ENCODE data around the gene NPAT.
"Not testable (repeated sequence)": the region's sequence is repeated elsewhere in the genome, so short reads cannot be mapped to it uniquely, and the experiment has no call there.

Gene NPAT

GRCh38 chr11:108160970-108161566 is 61.4 kb downstream of the NPAT start:
- no peak for DNase-seq

DNA sequence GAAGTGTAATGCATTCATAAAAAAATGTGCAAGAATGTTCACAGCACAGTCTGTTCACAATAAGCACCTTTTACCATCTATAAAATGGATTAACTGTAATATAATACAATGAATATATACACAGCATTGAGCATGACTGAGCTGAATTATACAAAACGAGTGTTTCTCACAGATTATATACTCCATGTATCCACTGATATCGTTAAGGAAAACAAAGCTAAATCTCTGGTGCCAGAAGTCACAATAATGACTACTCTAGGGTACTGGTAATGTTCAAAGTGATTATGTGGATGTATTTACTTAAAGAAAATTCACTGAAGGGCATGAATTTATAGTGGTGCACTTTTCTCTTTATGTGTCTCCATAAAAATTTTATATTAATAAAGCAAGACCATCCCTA is 67.8 kb downstream of the NPAT start:
- no peak for DNase-seq

DNA sequence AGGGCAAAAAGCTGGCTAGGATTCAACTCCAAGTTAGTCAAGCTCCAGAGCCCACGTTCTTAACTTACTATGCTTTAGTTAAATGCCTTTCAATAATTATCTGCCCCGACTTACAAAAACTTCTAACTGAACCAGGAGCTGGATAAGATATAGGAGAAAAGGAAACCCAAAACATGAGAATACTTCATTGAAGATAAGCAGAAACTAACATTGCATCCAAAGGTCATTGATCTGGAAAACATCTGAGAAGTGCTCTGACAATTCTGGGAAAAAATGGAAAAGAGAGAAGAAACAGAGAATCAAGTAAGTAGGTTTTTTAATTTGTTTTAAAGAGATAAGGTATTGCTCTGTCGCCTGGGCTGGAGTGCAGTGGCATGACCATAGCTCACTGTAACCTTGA is 73.9 kb downstream of the NPAT start:
- no peak for DNase-seq

- no peak for DNase-seq
These were observed 75.3 kb downstream of the NPAT start for GRCh38 chr11:108147150-108147549.

- no peak for DNase-seq
These were observed 77.8 kb downstream of the NPAT start for GRCh38 chr11:108144615-108145014.

GRCh38 chr11:108142304-108142703 is 80.1 kb downstream of the NPAT start:
- no peak for DNase-seq

GRCh38 chr11:108137212-108137611 is 85.2 kb downstream of the NPAT start:
- DNase-seq, result no peak

DNA sequence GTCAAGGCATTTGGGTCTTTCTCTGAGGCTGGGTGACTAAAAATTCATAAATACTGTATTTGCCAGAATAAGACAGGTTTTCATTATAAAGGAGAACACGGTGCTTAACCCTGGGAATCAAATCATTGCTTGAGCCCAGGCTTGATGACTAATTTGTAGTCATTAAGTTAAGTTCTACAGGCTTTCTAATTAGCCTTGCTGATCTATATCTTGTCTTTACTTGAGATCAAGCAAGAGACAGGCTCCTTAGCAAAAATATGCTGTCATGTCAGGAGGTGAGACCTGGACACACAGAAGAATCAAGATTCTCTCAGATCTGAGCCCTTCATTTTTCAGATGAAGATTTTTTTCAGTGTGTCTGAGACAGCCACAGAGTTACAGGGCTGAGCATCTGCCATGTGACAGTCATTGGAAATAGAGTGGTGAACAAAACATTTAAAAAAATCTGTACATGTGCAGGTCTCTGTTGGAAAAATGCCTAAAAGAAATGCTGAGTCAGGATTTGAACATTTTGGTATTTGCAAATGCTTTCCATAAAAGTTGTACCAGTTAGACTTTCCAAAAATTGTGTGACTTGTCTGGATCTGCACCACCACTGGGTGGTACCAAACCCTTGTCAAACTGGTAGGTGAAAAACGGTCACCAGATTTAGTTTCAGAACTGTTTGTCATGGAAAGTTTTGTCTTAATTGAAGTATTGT is 86.4 kb downstream of the NPAT start:
- no peak for DNase-seq

DNA sequence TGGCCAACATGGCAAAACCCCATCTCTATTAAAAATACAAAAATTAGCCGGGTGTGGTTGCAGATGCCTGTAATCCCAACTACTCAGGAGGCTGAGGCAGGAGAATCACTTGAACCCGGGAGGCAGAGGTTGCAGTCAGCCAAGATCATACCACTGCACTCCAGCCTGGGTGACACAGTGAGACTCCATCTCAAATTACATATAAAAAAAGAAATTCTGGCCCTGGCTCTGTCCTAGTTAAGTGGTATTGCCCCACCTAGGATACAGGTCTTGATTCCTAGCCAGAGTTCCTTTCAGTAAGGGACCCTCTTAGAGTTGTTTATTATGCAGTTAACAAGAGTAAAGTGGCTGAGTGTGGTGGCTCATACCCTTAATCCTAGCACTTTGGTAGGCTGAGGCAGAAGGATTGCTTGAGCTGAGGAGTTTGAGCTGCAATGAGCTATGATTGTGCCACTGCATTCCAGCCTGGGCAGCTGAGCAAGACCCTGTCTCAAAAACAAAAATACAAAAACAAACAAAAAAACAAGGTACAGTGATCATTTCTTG is 89.4 kb downstream of the NPAT start:
- DNase-seq, result not testable (repeated sequence)

GRCh38 chr11:108131993-108132392 is 90.4 kb downstream of the NPAT start:
- no peak for DNase-seq

GRCh38 chr11:108128772-108129171 is 93.7 kb downstream of the NPAT start:
- no peak for DNase-seq

GRCh38 chr11:108125096-108125495 is 97.3 kb downstream of the NPAT start:
- DNase-seq, result no peak

DNA sequence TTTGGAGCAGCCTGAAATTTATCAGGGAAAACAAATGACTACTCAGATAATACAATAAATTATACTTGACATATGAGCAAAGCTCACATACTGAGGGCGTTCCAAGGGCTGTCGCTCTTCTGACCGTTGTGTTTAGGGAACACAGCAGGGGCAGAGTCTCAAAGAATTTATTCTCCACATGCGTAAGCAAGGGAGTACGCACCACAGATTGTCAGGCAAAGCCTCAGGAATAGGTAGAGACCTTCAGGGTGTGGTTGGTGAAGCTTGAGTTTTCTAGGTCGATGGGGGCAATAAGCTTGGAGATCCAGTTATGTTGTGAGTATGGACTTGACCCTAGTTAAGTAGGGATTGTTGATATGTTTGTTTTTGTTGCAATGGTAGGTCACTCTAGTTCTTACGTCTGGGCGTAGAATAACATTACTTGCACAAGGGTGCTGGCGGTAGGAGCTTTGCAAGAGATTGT is 100.2 kb downstream of the NPAT start:
- peak in 8 of 58 donors; percentile 5 to 42 (median 22) for DNase-seq

DNA sequence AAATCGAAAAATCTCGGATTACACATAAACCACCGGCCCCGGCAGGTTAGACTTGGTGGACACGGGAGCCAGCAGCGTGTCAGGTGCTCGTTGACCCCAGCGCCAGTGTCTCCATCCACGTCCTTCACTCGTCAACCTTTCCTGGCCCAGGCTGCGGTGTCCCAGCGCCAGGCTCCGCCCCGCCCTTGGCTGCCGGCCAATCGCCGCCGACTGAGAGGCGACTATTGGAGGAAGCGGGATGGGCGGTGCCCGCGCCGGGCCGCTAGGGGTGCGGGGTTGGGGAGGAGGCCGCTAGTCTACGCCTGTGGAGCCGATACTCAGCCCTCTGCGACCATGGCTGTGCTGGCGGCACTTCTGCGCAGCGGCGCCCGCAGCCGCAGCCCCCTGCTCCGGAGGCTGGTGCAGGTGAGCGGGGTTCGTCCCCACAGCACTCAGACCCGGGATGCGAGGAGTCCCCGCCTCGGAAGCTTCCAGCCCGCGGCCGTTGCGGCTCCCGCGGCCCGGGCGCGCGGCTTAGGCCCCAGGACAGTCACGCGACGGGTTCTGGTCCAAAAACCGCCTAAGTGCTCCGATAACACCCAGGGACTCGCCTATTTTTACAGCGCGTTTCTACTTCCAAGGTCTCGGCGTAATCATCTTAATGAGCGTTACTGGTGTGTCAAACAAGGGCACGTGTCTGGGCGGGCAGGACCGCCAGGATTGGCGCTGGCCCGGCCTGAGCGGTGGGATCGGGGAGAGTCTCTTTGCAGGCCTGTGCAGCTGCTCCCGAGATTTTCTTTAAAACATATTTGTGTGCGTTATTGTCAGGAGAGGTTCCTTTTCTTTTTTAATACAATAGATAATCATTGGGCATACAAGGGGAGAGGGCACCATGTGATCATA is 100.9 kb downstream of the NPAT start, which contains the start of gene ACAT1:
Gene ACAT1 (plus strand): TSS at position 294 of the 882 bp plus-strand sequence. CDS start 40 bp downstream, at position 334.
- DNase-seq, result peak; percentile 69 to 97 (median 90)

DNA sequence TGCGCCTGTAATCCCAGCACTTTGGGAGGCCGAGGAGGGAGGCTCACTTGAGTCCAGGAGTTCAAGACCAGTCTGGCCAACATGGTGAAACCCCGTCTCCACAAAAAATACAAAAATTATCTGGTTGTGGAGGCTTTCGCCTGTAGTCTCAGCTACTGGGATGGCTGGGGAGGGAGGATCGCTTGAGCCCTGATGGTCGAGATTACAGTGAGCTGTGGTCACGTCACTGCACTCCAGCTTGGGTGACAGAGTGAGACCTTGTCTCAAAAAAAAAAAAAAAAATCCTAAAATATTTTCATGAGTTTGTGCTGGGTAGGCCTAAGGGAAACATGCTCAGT is 101.5 kb downstream of the NPAT start:
- DNase-seq, result not testable (repeated sequence)

DNA sequence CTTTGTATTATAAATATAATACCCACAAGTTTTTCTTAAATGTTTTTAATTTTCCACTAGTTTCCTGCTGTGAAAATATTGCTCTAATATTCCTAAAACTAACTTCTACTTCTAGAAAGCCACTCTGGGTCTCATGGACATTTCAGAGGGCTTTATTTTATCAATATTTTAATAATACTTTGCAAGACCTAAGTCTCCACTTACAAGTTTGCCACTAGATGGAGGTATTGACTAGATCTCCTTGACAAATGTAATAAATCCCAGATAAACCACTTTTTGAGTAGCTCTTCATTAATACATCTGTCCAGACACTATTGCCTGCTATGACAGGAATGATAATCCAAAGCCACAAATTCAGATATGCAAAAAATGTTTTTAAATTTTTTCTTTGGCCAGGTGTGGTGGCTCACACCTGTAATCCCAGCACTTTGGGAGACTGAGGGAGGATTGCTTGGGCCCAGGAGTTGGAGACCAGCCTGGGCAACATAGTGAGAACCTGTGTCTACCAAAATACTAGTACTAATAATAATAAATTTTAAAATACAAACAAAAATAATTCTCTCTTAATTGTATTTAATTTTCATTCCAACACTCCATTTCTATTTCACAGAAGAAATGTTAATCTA is 104.6 kb downstream of the NPAT start:
- no peak for DNase-seq

DNA sequence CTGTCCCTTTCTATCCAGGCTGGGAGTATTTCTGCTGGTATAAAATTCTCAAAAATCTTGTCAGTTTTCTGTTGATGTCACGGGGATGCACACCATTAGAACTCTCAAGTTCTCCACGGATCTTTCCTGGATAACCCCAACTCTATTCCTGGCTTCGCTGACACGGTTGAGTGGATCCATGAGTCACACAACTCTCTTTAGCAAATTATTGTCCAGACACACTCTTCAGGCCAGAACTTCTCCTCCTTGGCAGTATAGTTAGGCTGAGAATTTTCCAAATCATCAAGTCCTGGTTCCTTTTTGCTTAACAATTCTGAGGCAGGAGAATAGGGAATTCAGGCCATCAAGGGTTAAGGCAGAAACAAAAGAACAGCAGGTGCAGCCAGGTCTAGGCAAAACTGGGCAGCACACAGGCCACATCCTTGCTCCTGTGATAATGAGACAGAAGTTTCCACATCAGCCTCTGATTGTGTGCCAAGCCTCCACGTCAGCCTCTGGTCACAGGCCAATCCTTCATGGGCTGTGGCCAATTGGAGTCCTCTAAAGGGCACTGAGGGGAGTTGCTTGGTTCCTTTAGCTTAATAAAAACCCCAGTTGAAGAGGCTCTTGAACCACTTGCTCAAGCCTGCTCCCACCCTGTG is 106.8 kb downstream of the NPAT start:
- peak in 54 of 58 donors; percentile 2 to 87 (median 57) for DNase-seq

- DNase-seq, result no peak
These were observed 110.4 kb downstream of the NPAT start for GRCh38 chr11:108112057-108112456.

DNA sequence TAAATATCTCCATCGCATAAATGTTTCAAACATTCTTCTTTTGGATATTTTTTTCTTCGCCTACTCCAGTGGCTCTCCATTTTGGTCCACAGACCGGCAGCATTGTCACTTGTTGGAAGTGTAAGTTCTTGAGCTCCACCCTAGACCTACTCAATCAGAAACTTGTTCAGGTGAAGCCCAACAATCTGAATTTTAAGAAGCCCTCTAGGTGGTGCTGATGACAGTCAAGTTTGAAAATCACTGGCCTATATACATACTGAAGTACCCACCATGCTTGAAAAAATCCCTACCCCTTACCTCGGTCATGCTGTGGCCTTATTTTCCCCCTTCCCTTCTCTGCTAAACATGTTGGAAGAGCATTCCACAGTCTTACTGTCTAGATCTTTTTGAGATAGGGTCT is 111.3 kb downstream of the NPAT start:
- DNase-seq, result no peak

Data from anterior cingulate cortex (tissue), 58 donors.